Lower leg skin (tissue), 4 donors: Measurements from ENCODE around the gene PACRGL. TPM values are rescaled to one million over a fixed set of nuclear protein-coding genes. Genes with fewer than 3 reads are reported as not detected.

Experiments used
- DNase-seq, 2 donors: peaks; one replicate each; pipeline ENCODE4 v3.0.0-alpha.2; 2019; ENCODE audit warnings: low spot score in 2 of 2
- H3K4me3 ChIP-seq: fragments of 200-600 bp; sonication (generic); 2 replicates; pipeline ENCODE4 v1.5.1; 2017; ENCODE audit warnings: mild to moderate bottlenecking, low read depth; ENCODE audit not compliant: poor library complexity, severe bottlenecking
- POLR2A ChIP-seq, 2 donors: fragments of 450-650 bp; IDR thresholded peaks; one replicate each; pipeline ENCODE4 v1.6.1; 2016 to 2017; ENCODE audit warnings: antibody characterized with exemption in 2 of 2, mild to moderate bottlenecking in 1 of 2, moderate library complexity in 1 of 2
- WGBS, 2 donors: methylation state at CpG; one replicate each; pipeline ENCODE4 v1.1.5; 2018; 5-methylcytosine and 5-hydroxymethylcytosine counted together
- intact Hi-C: fragments of 100-400 bp; cut with DNase I; formaldehyde crosslinking; loops from one replicate; pipeline ENCODE4 v1.15.0; 2023; ENCODE audit warnings: low total_unique reads
- total RNA-seq, 4 donors: library from RNA; depleted of rRNA; stranded (reverse); fragments of >200 nt; gene quantifications; one replicate each; pipeline ENCODE4 v1.1.0, GENCODE V29; 2016
- TF ChIP-seq, protein P1 (sequence below), 3 donors: fragments of 450-650 bp; IDR thresholded peaks; one replicate each; pipeline ENCODE4 v1.5.1; 2016; ENCODE audit warnings: antibody characterized with exemption in 3 of 3, mild to moderate bottlenecking in 3 of 3, moderate library complexity in 2 of 3

The PACRGL gene
- total RNA-seq, 4 donors from 2014 or later: 15.6 to 27.7 (median 23.3) TPM

DNA sequence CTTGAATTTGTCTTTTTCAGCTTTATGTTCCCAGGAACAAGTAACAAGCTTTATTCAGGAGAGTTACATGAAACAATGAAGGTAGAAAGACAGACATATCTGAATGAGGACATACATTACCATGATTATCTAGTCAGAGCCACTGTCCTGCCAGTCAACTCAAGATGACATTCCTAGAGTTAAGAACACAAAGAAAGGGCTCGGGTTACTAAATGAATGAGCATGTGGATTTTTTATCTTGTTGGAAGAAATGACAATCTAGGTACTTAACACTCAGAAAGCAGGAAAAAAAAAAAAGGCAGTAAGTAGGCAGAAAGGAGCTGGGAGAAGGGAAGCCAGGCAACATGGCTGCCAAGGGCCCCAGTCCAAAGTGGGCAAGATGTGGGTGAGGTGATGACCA lies 28.0 kb upstream of the PACRGL start:
- 60 to 73% methylated on average over 1 of the region's 1 CpG for WGBS, 2 donors

DNA sequence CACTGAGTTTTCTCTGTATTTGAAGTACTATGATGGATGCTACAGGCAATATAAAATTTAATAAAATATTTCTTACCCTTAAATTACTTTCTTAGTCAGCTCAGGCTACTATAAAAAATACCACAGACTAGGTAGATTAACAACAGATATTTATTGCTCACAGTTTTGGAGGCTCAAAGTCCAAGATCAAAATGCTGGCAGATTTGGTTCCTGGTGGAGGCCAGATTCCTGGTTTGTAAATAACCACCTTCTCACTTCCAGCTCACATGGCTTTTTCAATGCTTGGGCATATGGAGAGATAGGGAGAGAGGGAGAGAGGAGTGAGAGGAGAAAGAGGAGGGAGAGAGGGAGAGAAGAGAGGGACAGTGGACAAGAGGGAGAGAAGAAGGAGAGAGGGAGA lies 24.5 kb upstream of the PACRGL start:
- no peak overlapping the region for H3K4me3 ChIP-seq
- intact Hi-C loops: no loop called here
- no peak for DNase-seq
- TF ChIP-seq, protein P1, sequence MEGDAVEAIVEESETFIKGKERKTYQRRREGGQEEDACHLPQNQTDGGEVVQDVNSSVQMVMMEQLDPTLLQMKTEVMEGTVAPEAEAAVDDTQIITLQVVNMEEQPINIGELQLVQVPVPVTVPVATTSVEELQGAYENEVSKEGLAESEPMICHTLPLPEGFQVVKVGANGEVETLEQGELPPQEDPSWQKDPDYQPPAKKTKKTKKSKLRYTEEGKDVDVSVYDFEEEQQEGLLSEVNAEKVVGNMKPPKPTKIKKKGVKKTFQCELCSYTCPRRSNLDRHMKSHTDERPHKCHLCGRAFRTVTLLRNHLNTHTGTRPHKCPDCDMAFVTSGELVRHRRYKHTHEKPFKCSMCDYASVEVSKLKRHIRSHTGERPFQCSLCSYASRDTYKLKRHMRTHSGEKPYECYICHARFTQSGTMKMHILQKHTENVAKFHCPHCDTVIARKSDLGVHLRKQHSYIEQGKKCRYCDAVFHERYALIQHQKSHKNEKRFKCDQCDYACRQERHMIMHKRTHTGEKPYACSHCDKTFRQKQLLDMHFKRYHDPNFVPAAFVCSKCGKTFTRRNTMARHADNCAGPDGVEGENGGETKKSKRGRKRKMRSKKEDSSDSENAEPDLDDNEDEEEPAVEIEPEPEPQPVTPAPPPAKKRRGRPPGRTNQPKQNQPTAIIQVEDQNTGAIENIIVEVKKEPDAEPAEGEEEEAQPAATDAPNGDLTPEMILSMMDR (IDR thresholded peaks at IDR 0.05): no peak
- TF ChIP-seq POLR2A (IDR thresholded peaks at IDR 0.05): no peak

More for the DNA sequence above, 28.0 kb upstream of the PACRGL start:
- TF ChIP-seq, protein P1 (IDR thresholded peaks at IDR 0.05): no peak
- no peak for TF ChIP-seq POLR2A (IDR thresholded peaks at IDR 0.05)
- intact Hi-C loops: no loop called here
- DNase-seq: no peak
- no peak overlapping the region for H3K4me3 ChIP-seq

DNA sequence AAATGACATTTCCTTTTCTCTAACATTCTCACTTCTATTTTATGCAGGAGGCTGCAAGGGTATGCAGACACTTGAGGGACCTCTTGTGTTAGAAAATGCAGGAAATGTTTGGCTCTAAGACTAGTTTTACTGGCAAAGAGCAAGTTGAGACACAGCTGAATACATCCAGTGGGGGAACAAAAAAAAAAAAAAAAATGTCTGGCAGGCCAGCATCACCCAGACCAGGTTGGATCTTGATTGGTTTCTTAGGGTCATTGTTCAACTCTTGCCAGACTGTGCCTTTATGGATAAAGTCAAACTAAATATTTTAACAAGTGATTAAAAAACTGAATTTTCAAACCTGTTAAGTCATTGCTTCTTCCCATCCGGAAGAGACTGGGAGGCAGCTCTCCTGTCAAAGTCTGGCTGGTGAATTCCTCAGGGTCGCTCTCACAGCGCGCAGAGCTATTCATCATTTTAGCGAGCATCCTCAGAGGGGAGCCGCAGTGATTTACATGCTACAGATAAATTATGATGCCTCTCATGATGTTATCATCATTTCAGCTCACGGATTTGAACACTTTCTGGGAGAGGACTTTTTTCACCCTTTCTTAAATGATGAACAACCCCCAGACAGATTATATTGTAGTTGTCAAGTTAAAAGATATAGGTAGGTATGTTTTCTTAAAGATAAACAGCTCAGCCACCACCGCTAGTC lies 23.6 kb upstream of the PACRGL start:
- TF ChIP-seq, protein P1 (IDR thresholded peaks at IDR 0.05): no peak
- TF ChIP-seq POLR2A (IDR thresholded peaks at IDR 0.05): no peak
- WGBS, 2 donors: 23 to 34% methylated on average over 8 of the region's 8 CpGs
- DNase-seq: no peak
- no peak overlapping the region for H3K4me3 ChIP-seq
- intact Hi-C loops: no loop called here

DNA sequence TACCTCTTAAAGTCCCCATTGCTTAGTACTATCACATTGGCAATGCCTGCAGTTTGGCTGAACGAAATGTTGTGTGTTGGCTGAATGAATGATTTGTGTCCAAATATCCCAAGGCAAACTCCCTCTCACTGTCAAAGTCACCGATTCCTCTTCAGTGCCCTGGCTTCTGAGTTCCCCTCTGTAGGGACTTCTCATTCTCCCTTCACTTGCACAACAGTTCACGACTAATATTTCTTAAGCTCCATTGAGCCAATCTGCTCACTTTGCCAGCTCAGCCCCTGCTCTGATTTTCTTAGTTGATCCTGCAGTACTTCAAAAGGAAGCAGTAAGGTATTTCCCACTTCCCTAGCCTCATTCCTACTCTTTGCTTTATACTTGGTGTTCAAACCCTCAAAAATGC lies 21.9 kb upstream of the PACRGL start:
- WGBS, 2 donors: 65 to 82% methylated on average over 3 of the region's 3 CpGs
- no peak overlapping the region for H3K4me3 ChIP-seq

DNA sequence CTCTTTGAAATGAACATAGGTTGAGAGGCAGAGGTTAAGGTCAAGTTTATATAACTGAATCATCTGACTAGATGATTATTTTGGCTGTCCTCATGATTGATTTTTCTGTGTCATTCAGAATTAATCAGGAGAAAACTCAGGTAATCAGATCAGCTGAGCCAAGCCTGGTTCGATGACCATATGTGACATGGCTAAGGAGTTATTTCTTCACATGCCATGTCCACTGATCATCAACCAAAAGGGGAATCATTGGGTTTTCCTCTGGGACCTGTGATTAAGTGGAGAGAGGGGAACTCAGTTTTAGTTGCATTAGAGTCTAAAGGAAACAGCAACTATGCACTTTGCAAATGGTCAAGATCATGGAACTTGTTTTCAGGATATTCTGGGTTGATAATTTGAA lies 20.3 kb upstream of the PACRGL start:
- DNase-seq: no peak
- intact Hi-C loops: loop anchor here (5.0 kb wide), 1 partner anchor 1983 kb away; no protein-coding TSS in a partner anchor
- TF ChIP-seq, protein P1 (IDR thresholded peaks at IDR 0.05): no peak
- TF ChIP-seq POLR2A (IDR thresholded peaks at IDR 0.05): no peak
- WGBS, 2 donors: 75 to 91% methylated on average over 1 of the region's 1 CpG
- H3K4me3 ChIP-seq: no peak overlapping the region

More for the DNA sequence above, 21.9 kb upstream of the PACRGL start:
- no peak for DNase-seq
- intact Hi-C loops: no loop called here
- no peak for TF ChIP-seq POLR2A (IDR thresholded peaks at IDR 0.05)
- TF ChIP-seq, protein P1 (IDR thresholded peaks at IDR 0.05): no peak

DNA sequence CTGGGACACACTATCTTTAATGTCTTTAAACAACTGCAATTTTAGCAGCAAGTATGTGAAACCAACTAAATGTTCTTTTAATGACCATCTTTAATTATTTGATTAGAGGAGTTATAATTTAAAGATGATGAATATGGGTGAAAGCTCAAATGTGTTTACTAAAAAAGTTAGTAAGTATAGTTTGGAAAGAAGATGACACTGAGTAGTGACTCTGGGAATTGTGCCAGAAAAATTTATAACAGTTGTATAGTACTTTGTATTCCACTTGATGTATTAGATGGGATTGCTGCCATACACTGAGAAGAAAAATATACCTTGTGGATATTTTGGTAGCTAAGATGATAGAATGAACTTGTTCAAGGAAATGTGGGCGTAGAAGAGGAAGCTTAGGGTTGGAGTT lies 19.5 kb upstream of the PACRGL start:
- intact Hi-C loops: loop anchor here (5.0 kb wide), 1 partner anchor 1983 kb away; no protein-coding TSS in a partner anchor
- H3K4me3 ChIP-seq: no peak overlapping the region
- no peak for TF ChIP-seq POLR2A (IDR thresholded peaks at IDR 0.05)
- TF ChIP-seq, protein P1 (IDR thresholded peaks at IDR 0.05): no peak
- WGBS, 2 donors: 34 to 49% methylated on average over 1 of the region's 1 CpG
- DNase-seq: no peak
